Left ventricle myocardium inferior (tissue), 1 donor: ENCODE data around the gene MISFA. TPM values are rescaled to one million over a fixed set of nuclear protein-coding genes. Genes with fewer than 3 reads are reported as not detected.

Experiments
- DNase-seq: peaks from one replicate; pipeline ENCODE4 v3.0.0-alpha.2; 2020
- H3K27ac ChIP-seq: fragments of 200-600 bp; replicated peaks from 2 replicates; pipeline ENCODE4 v1.8.0; 2021
- H3K27me3 ChIP-seq: fragments of 200-600 bp; 2 replicates; pipeline ENCODE4 v1.8.0; 2021; ENCODE audit warnings: low read depth
- H3K36me3 ChIP-seq: fragments of 200-600 bp; 2 replicates; pipeline ENCODE4 v1.8.0; 2021
- H3K4me1 ChIP-seq: fragments of 200-600 bp; 2 replicates; pipeline ENCODE4 v1.8.0; 2021
- H3K4me3 ChIP-seq: fragments of 200-600 bp; 2 replicates; pipeline ENCODE4 v1.8.0; 2021; ENCODE audit warnings: mild to moderate bottlenecking, moderate library complexity
- H3K9me3 ChIP-seq: fragments of 200-600 bp; replicated peaks from 2 replicates; pipeline ENCODE4 v1.8.0; 2021
- intact Hi-C: fragments of 100-400 bp; cut with micrococcal nuclease; formaldehyde crosslinking; loops from one replicate; pipeline ENCODE4 v1.11.0; 2022
- total RNA-seq: library from RNA; stranded (reverse); fragmentation: NEBNext Ultra II Directional; extraction: Animal tissue kit (Norgen Biotek cat#: 25700); gene quantifications from one replicate; pipeline ENCODE4 v1.2.1, GENCODE V29; 2021
- TF ChIP-seq, protein P1 (sequence below): fragments of 200-600 bp; IDR thresholded peaks from 2 replicates; pipeline ENCODE4 v1.8.0; 2021; ENCODE audit warnings: antibody characterized with exemption, mild to moderate bottlenecking, borderline replicate concordance
- donor health status: DM: no; HTN: yes; CAD: no; lungs with severe emphysema.

The MISFA gene
- total RNA-seq, 1 donor from 2014 or later = 10.7 TPM

DNA sequence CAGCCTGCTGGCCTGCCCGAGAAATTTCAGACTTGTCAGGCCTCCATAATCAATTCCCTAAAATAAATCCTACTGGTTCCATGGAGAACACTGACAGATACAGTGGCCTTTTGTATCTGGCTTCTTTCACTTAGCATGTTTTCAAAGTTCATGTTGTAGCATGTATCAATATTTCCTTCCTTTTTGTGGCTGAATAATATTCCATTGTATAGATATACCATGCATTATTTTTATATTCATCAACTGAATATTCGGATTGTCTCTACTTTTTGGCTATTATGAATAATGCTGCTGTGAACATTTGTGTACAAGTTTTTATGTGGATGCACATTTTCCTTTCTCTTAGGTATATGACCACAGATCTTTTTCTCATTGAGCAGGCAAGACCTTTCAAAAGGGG is 24.1 kb downstream of the MISFA start:
- Histone ChIP-seq H3K27me3 (no peaks in the 10 kb centered on the region), H3K4me1 (peaks cover 25% of the 10 kb centered on the region), H3K36me3 (no peaks in the 10 kb centered on the region), H3K27ac (no peak overlapping the region), H3K4me3 (no peak overlapping the region), H3K9me3 (peaks cover 5% of the 10 kb centered on the region)
- DNase-seq = no peak
- TF ChIP-seq, protein P1, sequence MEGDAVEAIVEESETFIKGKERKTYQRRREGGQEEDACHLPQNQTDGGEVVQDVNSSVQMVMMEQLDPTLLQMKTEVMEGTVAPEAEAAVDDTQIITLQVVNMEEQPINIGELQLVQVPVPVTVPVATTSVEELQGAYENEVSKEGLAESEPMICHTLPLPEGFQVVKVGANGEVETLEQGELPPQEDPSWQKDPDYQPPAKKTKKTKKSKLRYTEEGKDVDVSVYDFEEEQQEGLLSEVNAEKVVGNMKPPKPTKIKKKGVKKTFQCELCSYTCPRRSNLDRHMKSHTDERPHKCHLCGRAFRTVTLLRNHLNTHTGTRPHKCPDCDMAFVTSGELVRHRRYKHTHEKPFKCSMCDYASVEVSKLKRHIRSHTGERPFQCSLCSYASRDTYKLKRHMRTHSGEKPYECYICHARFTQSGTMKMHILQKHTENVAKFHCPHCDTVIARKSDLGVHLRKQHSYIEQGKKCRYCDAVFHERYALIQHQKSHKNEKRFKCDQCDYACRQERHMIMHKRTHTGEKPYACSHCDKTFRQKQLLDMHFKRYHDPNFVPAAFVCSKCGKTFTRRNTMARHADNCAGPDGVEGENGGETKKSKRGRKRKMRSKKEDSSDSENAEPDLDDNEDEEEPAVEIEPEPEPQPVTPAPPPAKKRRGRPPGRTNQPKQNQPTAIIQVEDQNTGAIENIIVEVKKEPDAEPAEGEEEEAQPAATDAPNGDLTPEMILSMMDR = no peak
- intact Hi-C loops = no loop called here

DNA sequence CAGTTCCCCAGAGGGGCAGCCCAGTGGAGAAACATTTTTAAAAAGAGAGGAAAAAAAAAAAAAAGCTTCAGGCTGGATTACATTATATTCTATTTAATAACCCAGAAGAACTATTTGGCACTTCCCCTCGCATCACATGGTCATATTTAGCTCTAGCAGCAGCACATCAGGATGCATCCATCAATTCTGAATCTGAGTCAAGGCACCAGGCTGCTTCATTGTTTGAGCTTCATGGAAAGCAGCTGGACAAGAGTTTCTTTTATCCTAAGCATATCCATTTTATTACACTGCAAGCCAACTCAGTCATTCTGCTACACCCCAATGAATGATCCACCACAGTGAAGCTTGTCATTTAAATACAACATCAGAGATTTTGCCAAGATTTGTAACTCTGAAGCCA is 24.6 kb downstream of the MISFA start:
- TF ChIP-seq, protein P1 = no peak
- H3K4me1 ChIP-seq = peaks cover 25% of the 10 kb centered on the region
- H3K27ac ChIP-seq = no peak overlapping the region
- H3K4me3 ChIP-seq = no peak overlapping the region
- no peak for DNase-seq
- H3K9me3 ChIP-seq = peaks cover 5% of the 10 kb centered on the region
- intact Hi-C loops = no loop called here
- no peaks in the 10 kb centered on the region for H3K27me3 ChIP-seq
- no peaks in the 10 kb centered on the region for H3K36me3 ChIP-seq

DNA sequence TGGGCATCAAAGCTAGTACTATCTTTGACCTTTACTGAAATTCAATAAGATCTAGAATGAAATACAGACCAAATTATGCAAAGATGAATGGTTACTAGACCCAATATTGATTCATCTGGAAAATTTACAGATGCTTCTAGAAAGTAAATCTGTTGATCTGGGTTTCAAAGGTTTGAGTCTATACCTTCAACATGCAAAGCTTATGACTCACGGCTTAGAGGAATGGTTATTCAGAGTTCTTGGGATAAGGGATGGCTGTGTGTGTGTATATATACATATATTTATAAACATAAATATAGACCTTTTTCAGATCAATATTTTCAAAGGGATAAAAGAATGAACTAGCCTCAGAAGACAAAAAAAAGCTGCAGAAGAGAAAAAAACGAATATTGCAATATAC is 33.3 kb downstream of the MISFA start:
- DNase-seq = no peak
- TF ChIP-seq, protein P1 = no peak
- Histone ChIP-seq H3K4me3 (peak overlapping the region; percentile 86), H3K36me3 (no peaks in the 10 kb centered on the region), H3K27ac (no peak overlapping the region), H3K4me1 (peaks cover 56% of the 10 kb centered on the region), H3K9me3 (no peaks in the 10 kb centered on the region), H3K27me3 (no peaks in the 10 kb centered on the region)
- intact Hi-C loops = loop anchor here (10.0 kb wide), 1 partner anchor 62 kb away; the partner anchor contains the start of gene TMEM86A

DNA sequence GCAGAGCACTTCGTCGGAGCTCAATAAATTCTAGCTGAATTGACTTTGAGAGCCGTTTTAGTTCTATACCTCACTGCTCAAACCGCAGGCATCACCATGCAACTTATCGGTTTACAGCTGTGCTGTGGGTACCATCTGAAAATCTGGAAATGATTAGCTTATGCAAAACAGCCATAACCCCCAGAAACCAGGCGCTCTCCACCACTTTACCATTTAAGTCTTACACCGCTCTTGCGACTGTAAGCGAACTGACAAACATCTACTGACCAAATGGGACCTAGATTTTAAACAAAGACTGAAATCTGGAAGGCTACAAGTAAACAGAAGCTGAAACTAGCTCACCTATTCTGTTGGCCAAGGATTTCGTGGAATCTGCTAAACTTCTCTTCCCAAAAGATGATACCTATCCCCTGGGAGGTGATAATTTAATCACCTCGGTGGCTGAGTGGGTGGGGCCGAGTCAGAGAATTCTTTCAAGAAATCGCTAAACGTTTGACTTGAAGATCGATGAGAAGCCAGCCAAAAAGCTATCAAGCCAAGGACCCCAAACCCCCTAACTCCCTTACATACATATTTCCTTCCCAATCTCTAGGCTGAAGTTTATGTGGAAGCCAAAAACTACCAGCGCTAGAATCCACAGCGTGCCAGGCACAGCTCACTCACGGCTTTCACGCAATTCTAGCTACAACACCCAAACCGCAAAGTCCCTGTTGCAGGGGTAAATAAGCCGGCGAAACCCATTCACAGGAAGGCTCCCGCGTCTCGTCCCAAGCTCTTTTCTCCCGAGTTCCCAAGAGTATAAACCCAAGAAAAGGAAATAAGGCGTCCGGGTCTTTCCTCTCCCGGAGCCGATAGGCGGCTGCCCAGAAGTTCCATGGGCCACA is 33.9 kb downstream of the MISFA start:
- peak overlapping the region; percentile 96 for H3K27ac ChIP-seq
- intact Hi-C loops = loop anchor here (2.0 to 10.0 kb wide), 2 partner anchors 45 to 61 kb away; partner anchors contain the start of genes TMEM86A and UEVLD
- DNase-seq = no peak
- peaks cover 50% of the 10 kb centered on the region for H3K4me1 ChIP-seq
- H3K36me3 ChIP-seq = no peaks in the 10 kb centered on the region
- TF ChIP-seq, protein P1 = no peak
- H3K9me3 ChIP-seq = no peaks in the 10 kb centered on the region
- H3K27me3 ChIP-seq = no peaks in the 10 kb centered on the region
- H3K4me3 ChIP-seq = peak overlapping the region; percentile 86

DNA sequence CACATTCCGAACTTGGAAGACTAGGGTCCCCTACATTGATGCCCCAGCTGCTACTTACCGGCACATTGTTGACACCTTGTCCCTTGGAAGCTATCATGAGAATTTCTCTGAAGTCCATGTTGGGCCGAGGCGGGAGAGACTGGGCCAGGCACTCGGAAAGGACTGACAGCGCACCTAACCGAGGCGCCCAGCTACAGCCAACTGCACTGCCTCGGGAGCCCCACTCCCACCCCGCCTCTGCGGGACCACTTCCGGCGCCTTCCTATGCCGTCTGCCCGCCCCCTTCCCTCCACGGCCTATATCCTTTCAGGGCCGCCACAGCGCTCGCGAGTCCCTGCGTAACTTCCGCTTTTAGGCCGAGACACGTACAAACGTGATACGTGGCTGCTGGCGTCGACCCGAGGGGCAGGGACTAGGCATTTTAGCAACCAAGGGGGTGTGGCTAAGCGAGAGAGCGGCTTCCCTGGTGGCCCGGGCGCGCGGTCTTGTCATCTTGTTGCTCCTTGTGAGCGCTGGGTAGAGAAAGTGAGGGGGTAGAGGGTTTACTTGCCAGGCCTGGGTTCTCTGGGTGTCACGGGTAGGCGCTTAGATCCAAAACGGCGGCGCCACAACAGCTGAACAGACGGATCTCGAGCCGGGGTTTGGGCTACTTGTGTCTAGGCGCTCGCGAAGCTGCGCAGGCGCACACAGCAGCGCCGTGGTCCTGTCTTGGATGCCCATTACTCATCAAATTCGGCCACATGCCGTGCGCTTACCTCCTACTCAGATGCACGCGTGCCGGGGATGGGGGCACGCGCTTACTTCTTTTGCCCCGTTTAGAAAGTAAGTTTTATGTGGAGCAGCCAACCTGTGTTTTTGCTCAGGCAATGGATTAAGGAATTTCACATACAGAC is 34.8 kb downstream of the MISFA start, which contains the start of gene SPTY2D1:
SPTY2D1 (minus strand) TSS at position 203 of the 893 bp plus-strand sequence; CDS start at position 118, 85 bp downstream.
- TF ChIP-seq, protein P1 = peak; percentile 34
- Histone ChIP-seq H3K27me3 (no peaks in the 10 kb centered on the region), H3K4me3 (peak within 1 kb of the TSS; percentile 86), H3K4me1 (peaks cover 42% of the 10 kb centered on the region), H3K9me3 (no peaks in the 10 kb centered on the region), H3K27ac (peak within 1 kb of the TSS; percentile 96), H3K36me3 (no peaks in the 10 kb centered on the region)
- DNase-seq = peak; percentile 100
- intact Hi-C loops = loop anchor here (2.0 to 10.0 kb wide), 2 partner anchors 46 to 60 kb away; partner anchors contain the start of genes TMEM86A and UEVLD
